Raji (cell line): ENCODE data around the gene ZNF501.

Experiments
- POLR2A ChIP-seq: IDR thresholded peaks from 2 replicates; pipeline ENCODE4 v1.6.1; 2011; ENCODE audit warnings: low read depth, low read length, control low read depth; ENCODE audit not compliant: insufficient read depth

ZNF501 gene

GRCh38 chr3:44764248-44764647 is 34.8 kb downstream of the ZNF501 start:
- no peak for TF ChIP-seq POLR2A

- no peak for TF ChIP-seq POLR2A
Measured at GRCh38 chr3:44771424-44772098, 42.1 kb downstream of the ZNF501 start.

- no peak for TF ChIP-seq POLR2A
Measured at GRCh38 chr3:44772099-44772442, 42.6 kb downstream of the ZNF501 start.

DNA sequence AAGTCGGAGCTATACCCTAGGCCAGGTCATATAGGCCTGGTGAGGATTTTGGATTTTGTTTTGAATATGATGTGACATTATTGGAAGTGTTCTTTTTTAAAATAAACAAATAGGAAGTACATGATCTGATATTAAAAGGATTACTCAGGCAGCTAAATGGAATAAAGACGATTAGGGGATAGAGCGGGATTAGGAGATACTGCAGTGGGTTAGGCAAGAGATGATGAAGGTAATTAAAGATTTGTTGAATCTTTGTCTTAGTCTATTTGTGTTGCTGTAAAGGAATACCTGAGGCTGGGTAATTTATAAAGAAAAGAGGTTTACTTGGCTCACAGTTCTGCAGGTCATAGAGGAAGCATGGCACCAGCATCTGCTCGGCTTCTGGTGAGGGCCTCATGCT is 53.5 kb downstream of the ZNF501 start:
- TF ChIP-seq POLR2A, result no peak
